COLO829 (cell line): ENCODE results near the gene C1R.
"Not testable (repeated sequence)": the region's sequence is repeated elsewhere in the genome, so short reads cannot be mapped to it uniquely, and the experiment has no call there.

Experiments
- DNase-seq: peaks from one replicate; pipeline ENCODE4 v3.0.0; 2012; ENCODE audit warnings: low spot score

The C1R gene

DNA sequence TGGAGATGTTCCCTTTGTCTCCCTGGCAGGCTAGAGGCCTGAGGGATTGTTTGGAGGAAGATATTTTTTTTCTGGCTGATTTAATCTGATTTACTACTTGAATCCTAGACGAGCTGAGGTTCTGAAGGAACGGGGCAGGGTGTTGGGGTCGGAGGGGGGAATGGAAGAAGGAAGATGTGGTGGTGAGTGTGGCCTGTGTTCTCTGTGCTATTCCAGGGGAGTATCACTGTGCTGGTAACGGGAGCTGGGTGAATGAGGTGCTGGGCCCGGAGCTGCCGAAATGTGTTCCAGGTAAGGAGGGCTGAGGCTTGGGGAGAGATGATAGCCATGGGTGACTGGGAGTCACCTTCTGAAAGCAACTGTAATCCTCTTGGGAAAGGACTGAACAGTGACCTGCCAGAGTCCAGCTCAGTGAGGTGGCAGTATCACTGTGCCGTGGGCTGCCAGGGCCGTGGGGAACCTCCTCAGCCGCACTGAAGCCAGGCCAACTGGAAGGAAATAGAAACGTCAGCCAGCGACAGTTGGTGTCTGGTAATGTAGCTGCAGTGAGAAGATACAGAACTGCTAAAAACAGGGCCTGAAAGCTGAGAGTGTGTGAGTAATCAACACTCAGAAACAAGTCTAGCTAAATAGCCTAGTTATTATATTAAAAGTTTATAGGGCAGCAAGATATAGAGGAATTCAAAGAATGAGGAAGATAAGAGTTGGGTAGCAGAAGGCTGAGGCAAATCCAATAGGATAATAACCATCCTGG is 23.8 kb downstream of the C1R start:
- no peak for DNase-seq

DNA sequence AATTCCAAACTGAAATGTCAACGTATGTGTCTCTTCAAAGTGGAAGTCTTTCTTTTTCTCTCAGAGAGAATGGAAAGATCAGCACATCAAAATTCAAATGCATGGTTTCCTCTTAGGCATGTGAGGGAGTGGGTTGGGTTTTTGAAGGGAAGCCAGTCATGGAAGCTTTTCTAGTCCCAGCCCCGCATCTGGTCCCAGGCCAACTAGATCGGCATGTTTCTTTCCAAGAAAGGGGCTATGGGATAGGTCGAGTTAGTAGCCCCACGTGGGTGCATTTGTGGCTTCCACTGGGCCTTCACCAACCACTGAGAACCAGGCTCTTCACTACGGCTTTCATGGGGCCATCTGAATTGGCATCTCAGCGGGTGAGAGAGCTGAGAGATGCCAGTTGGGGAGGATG is 25.1 kb downstream of the C1R start:
- no peak for DNase-seq

DNA sequence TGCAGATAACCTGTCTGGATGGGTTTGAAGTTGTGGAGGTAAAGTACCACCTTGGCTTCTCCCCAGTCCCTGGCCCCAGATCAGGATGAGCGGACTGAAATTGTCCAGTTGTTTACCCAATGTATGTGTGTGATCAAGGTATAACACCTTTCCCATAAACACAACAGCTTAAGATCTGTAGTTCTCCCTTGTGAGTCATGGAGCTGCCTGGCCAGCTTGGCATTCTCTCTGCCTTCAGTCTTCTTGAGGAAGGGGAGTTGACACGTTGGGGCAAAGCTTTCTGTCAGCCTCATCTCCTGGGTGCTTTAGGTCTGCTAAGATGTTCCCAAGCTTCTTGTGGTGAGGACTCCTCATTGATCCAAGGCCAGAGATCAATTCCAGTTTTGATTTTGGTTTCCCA is 25.6 kb downstream of the C1R start:
- DNase-seq: no peak

DNA sequence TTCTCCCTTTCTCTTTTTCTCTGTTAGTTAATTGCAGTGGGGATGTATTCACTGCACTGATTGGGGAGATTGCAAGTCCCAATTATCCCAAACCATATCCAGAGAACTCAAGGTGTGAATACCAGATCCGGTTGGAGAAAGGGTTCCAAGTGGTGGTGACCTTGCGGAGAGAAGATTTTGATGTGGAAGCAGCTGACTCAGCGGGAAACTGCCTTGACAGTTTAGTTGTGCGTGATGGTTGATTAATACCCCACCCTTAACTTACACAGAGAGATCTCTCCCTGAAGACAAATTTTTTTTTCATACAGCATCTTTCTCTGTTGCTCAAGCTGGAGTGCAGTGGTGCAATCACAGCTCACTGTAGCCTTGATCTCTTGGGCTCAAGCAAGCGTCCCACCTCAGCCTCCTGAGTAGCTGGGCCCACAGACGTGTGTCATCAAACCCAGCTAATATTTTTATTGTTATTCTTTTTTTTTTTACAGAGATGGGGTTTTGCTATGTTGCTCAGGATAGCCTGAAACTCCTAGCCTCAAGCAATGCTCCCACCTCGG is 27.1 kb downstream of the C1R start:
- DNase-seq: no peak

DNA sequence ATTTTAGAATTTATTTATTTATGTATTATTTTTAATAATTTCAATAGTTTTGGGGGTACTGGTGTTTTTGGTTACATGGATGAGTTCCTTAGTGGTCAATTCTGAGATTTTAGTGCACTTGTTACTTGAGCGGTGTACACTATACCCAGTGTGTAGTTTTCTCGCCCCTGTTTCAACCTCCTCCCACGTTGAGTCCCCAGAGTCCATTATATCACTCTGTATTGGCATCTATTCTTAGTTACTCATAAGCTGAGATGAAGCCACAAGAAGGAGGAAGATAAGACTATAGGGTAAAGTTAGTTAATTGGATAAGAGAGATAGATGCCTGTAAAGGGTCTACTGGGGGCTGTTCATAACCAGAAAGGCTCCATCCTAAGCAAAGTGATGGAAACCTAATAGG is 27.7 kb downstream of the C1R start:
- DNase-seq: no peak

DNA sequence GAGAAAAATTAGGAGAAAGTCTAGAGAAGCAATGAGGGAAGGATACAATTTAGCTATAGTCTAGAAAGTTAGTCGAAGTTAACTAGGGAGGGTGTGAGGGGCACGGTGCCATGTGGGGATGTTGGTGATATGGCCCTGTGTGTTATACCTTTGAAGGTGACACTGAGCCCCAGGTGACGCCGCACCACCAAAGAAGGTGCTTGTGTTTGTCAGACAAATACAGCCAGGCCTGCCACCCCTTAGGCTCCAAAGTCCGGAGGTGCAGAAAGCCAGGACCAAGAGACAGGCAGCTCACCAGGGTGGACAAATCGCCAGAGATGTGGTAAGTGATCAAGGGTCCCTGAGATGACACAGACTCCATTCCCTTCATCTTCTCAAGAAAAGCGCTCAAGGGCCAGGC is 30.6 kb downstream of the C1R start:
- no peak for DNase-seq

DNA sequence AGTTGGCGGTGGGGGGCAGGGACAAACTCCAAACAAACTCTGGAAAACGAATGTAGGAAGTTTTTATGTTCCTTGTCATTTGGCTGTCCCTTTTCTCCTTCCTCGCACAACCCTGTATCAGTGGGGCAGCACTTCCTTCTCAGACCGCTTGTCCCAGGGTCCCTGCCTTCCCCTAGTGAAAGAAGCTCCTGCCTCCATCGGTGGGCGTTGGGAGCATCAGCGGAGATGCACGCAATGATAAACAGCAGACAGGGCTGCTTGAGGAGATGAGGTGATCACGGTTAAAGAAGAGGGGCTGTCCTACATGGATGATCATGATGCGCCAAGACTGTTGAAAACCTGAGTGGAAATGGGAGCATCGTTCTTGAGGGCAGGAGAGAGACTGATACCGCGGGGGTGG is 31.1 kb downstream of the C1R start:
- DNase-seq: no peak

DNA sequence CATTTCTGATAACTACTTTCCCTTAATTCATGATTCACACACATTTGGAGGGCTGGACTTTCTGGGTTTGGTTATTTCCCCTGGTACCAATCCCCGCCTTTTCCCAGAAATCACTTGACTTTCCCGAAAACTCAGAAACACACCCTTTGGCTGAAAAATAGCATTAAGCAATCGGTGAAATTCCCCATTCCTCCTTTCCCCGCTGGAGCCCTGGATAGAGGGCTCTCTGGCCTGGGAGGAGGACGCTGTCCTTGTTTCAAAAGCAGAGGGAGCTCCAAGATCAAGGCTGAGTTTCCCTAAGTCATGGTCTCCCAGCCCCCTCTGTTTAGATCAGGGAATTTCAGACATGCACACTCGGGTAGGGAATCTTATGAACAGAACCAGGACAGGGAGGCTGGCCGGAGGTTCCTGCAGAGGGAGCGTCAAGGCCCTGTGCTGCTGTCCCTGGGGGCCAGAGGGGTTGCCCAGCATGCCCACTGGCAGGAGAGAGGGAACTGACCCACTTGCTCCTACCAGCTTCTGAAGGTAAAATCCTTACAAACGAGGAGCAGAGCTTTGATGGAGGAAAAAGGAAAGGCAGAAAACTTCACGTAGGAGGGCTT is 31.8 kb downstream of the C1R start, which contains the start of gene C1S:
C1S (plus strand) TSS at position 366 of the 602 bp plus-strand sequence. CDS start 1,195 bp downstream, outside the sequence.
- peak; percentile 87 for DNase-seq

DNA sequence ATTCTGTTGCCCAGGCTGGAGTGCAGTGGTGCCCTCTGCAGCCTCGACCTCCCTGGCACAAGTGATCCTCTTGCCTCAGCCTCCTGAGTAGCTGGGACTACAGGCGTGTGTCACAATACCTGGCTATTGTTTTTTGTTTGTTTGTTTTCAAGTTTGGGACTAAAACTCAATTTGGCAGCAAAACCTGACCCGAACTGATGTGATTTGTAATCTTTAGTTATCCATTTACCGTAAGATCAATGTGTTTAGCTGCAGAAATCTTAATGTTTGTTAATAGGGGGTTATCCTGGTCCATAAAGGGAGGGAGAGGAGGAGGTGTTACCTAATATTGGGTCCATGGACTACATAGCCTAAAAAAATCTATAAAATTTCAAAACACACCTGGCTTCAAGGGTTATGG is 32.5 kb downstream of the C1R start:
- DNase-seq: no peak

DNA sequence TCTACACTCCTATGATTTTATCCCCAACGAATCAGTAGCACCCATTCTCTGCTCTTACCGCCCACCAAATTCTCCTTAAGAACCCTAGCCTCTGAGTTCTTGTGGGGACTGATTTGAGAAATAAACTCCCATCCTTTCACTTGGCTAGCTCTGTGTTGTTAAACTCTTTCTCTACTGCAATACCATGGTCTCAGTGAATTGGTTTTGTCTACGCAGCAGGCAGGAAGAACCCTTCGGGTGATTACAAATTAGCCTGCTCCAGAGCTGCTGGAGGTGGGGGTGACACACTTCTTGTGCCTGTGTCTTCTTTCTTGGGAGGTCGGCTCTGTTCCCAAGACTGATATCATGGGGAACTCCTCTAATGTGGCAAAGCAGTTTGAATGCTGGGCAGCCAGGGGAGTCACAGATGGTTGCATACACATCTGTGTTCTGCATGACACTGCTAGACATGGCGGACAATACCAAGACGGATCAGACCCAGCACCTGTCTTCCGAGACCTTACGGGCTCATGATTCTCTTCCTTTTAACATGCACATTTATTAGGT is 33.3 kb downstream of the C1R start:
- DNase-seq: no peak

DNA sequence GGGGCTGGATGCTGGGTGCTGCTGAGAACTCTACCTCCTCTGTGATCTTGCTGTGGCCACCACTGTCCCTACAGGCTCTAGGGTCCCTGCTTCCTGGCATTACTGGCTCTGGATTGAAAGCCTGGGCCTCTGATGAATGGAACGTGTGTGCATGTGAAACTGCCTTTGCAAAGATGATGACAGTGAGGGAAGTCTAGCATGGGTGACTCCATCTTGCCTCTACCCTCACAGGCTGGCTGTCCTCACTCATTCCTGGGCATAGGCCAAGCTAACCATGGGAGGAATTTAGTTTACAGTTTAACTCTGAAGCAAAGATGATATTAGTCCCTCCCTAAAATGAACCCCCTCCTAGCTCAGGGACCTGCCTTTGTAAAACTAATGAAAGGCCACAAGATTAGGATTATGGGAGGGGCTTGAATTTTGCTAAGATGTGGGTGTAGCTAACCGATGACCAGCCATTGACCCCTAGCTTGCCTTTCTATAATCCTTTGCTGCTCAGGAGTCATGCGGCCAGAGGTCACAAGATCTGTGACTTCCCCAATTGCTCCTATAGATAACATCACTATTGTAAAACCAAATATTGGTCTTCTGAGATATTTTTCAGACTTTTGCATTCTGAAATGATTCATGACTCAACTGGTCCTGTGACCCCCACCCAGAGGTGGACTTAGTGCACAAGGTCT is 33.9 kb downstream of the C1R start:
- peak; percentile 48 for DNase-seq

DNA sequence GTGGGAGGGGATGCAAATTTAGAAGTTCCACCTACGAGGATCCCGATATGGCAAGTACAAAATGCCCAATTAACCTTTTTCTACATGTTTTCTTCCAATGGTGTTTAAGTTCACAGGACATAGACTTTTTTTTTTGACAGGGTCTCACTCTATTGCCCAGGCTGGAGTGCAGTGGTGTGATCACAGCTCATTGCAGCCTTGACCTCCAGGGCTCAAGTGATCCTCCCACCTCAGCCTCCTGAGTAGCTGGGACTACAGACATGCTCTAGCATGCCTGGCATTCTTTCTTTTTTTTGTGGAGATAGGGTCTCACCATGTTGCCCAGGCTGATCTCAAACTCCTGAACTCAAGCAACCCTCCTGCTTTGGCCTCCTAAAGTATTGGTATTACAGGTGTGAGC is 36.5 kb downstream of the C1R start:
- DNase-seq: not testable (repeated sequence)

DNA sequence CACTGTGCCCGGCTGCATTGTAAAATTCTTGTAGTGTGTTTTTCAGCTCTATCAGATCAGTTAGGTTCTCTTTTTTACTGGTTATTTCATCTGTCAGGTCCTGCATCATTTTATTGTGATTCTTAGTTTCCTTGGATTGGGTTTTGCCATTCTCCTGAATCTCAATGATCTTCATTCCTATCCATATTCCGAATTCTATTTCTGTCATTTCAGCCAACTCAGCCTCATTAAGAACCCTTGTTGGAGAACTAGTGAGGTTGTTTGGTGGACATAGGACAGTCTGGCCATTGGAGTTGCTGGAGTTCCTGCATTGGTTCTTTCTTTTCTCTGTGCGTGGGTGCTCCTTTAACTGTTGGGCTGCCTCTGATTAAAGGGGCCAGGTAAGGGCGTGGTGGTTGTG is 37.3 kb downstream of the C1R start:
- DNase-seq: no peak

DNA sequence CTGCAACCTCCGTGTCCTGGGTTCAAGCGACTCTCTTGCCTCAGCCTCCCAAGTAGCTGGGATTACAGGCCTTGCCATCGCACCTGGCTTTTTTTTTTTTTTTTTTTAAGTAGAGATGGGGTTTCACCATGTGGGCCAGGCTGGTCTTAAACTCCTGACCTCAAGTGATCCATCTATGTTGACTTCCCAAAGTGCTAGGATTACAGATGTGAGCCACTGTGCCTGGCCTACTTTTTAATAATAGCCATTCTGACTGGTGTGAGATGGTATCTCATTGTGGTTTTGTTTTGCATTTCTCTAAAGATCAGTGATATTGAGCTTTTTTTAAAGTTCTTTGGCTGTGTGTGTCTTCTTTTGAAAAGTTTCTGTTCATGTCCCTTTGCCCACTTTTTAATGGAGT is 42.3 kb downstream of the C1R start:
- not testable (repeated sequence) for DNase-seq

DNA sequence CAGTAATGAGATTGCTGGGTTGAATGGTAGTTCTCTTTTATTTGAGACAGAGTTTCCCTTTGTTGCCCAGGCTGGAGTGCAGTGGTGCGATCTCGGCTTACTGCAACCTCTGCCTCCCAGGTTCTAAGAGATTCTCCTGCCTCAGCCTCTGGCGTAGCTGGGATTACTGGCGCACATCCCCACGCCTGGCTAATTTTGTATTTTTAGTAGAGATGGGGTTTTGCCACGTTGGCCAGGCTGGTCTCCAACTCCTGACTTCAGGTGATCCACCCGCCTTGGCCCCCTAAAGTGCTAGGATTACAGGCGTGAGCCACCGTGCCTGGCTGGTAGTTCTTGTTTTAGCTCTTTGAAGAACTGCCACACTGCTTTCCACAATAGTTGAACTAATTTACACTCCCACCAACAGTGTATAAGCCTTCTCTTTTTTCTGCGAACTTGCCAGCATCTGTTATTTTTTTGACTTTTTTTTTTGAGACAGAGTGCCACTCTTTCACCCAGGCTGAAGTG is 42.7 kb downstream of the C1R start:
- DNase-seq: not testable (repeated sequence)

DNA sequence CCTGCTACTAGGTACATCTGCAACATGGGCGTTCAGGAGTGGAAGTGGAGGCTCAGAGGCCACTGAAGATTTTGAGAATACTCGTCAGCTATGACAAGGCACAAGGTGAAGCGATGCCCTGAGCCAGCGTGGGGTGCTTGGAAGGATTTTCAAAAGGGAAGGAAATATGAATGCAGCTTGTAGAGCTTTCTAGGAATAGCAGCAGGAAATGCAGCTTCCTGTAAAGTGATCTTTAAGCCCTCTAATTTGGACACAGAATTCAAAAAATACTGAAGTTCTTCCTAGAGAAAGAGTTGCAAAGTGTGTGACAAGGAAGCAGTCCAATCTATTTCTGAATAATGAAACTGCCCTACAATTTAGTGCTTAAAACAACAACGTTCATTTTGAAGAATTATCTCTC is 44.9 kb downstream of the C1R start:
- no peak for DNase-seq

DNA sequence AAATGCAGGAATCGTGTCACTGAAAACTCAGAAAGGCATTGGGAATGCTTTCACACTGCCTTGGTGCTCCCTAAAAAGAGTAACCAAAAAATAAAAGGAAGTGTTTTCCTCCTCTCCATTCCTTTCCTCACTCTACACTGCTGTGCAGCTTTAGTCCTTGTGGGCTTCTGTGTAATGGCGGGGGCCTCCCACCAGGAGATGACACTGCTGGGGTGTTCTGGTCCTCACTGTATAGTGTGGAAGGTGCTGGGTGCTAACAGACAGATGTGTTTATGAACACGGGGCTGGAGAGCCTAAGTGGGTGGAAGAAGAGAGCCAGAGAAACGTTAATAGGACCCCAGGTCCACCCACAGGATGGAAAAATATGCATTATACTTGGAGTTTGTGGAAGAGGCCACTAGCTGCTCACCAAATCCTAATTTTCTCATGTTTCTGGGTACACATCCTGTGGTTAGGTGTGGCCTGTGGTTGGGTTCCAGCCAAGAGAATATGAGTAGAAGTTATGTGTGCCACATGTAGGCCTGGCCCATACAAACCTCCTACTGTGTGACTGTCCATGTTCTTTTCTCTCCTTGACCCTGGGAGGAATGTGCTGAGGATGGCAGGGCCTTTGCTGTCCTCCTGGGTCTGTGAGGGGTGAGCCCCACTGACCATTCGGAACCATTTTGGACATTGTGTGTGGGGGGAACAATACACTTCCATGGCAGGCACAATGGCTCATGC is 45.7 kb downstream of the C1R start:
- DNase-seq: no peak

DNA sequence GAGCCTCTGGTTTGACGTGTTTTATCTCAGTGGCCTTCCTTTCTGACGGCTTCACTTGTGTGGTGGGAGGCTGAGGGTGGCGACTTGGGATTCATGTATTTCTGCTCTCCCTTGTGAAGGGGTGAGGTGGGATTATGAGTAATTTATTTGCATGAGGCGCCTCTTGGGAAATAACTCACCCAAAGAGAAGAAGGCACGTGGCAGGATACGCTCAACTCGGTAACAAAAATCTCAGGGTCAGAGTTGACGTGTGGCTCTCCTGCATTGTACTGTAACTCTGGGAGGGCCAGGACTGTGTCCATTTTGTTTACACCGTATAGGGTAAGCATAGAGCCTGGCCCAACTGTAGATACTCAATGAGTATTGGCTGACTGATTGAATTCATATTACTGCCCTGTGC is 46.3 kb downstream of the C1R start:
- no peak for DNase-seq

DNA sequence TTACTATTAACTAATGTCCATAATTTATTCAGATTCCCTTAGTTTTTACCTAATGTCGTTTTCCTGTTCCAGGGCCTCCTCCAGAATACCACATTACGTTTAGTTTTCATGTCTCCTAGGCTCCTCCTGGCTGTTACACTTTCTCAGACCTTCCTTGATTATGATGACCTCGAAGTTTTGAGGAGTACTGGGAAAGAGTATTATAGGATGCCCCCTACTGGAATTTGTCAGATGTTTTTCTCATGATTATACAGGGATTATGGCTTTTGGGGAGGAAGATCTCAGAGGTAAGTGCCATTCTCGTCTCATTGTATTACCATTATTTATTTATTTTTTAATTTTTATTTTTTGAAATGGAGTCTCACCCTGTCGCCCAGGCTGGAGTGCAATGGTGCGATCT is 49.4 kb downstream of the C1R start:
- DNase-seq: no peak

DNA sequence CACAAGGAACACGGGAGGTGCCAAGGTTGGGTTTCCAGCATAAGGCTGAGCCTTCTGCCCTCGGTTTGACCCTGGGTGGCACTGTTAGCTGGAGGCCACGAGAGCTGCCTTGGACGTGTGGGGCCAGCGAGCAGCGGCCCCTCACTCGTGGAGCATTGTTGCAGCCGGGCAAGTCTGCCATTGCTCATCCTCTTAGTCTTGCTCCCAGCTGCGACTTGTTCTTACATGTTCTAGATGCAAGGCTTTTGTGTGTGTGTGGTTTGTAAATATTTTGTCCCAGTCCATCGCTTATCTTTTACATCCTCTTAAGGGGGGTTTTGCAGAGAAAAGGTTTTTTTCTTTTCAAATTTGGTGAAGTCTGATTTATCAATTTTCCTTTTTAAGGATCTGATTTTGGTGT is 52.8 kb downstream of the C1R start:
- no peak for DNase-seq

DNA sequence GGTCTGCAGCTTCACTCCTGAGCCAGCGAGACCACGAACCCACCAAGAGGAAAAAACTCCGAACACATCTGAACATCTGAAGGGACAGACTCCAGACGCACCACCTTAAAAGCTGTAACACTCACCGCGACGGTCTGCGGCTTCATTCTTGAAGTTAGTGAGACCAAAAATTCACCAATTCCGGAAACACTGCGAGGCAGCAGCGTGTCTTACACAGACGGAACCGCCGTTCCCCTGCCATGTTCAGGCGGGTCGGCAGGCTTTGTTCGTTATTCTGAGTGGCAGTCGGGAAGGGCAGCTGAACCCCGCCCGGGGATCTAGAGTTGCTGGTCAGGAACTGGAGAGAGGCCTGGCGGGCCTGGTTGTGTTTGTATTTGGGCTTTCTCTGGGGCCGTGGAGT is 53.7 kb downstream of the C1R start:
- DNase-seq: no peak

DNA sequence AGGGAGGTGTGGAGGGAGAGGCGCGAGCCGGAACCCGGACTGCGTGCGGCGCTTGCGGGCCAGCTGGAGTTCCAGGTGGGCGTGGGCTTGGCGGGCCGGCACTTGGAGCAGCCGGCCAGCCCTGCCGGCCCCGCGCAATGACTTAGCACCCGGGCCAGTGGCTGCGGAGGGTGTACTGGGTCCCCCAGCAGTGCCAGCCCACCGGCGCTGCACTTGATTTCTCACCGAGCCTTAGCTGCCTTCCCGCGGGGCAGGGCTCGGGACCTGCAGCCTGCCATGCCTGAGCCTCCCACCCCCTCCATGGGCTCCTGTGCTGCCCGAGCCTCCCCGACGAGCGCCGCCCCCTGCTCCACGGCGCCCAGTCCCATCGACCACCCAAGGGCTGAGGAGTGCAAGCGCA is 54.8 kb downstream of the C1R start:
- not testable (repeated sequence) for DNase-seq
